Loucy (cell line): ENCODE results near the gene TDP1.

ENCODE experiments used
- H2AFZ ChIP-seq: fragments of 200-600 bp; sonication (generic); 2 replicates; pipeline ENCODE4 v1.6.0; 2016; ENCODE audit warnings: antibody characterized with exemption, mild to moderate bottlenecking, low read length, moderate library complexity
- H3F3A ChIP-seq: fragments of 200-600 bp; 2 replicates; pipeline ENCODE4 v1.6.0; 2016; ENCODE audit warnings: antibody characterized with exemption, low read depth, mild to moderate bottlenecking
- H3K27me3 ChIP-seq: fragments of 200-600 bp; sonication (generic); 2 replicates; pipeline ENCODE4 v1.6.1; 2014; ENCODE audit warnings: low read length, mild to moderate bottlenecking; ENCODE audit not compliant: insufficient read depth, poor library complexity, severe bottlenecking
- H3K36me3 ChIP-seq: fragments of 200-600 bp; sonication (generic); 2 replicates; pipeline ENCODE4 v1.6.1; 2016; ENCODE audit warnings: low read length; ENCODE audit not compliant: insufficient read depth
- H3K4me1 ChIP-seq: fragments of 200-600 bp; sonication (generic); 2 replicates; pipeline ENCODE4 v1.5.1; 2014; ENCODE audit warnings: low read length, mild to moderate bottlenecking; ENCODE audit not compliant: insufficient read depth, poor library complexity, severe bottlenecking
- H3K4me2 ChIP-seq: fragments of 200-600 bp; sonication (generic); 2 replicates; pipeline ENCODE4 v1.6.0; 2014; ENCODE audit warnings: antibody characterized with exemption, low read length, low read depth, mild to moderate bottlenecking; ENCODE audit not compliant: poor library complexity, severe bottlenecking
- H3K4me3 ChIP-seq: fragments of 200-600 bp; sonication (generic); 2 replicates; pipeline ENCODE4 v1.5.1; 2014; ENCODE audit warnings: low read length, mild to moderate bottlenecking, mixed read lengths; ENCODE audit not compliant: poor library complexity, severe bottlenecking
- H3K79me2 ChIP-seq: fragments of 200-600 bp; sonication (generic); 2 replicates; pipeline ENCODE4 v1.6.1; 2014; ENCODE audit warnings: low read length; ENCODE audit not compliant: insufficient read depth
- H3K9ac ChIP-seq: fragments of 200-600 bp; sonication (generic); 2 replicates; pipeline ENCODE4 v1.6.0; 2014; ENCODE audit warnings: mild to moderate bottlenecking, low read depth, low read length, moderate library complexity; ENCODE audit not compliant: poor library complexity, severe bottlenecking
- H3K9me2 ChIP-seq: fragments of 200-600 bp; sonication (generic); replicated peaks from 2 replicates; pipeline ENCODE4 v1.6.1; 2016; ENCODE audit warnings: low read depth, low read length, mixed read lengths
- H3K9me3 ChIP-seq: fragments of 200-600 bp; sonication (generic); 2 replicates; pipeline ENCODE4 v1.6.1; 2014; ENCODE audit warnings: mild to moderate bottlenecking, antibody characterized with exemption, low read length, low read depth; ENCODE audit not compliant: insufficient read depth
- H4K20me1 ChIP-seq: fragments of 200-600 bp; sonication (generic); 2 replicates; pipeline ENCODE4 v1.6.0; 2014; ENCODE audit warnings: antibody characterized with exemption, low read length, mild to moderate bottlenecking; ENCODE audit not compliant: insufficient read depth, poor library complexity, severe bottlenecking
- EZH2phosphoT487 ChIP-seq: fragments of 200-600 bp; IDR thresholded peaks from 2 replicates; pipeline ENCODE4 v1.6.1; 2018; ENCODE audit warnings: antibody characterized with exemption, mild to moderate bottlenecking, moderate library complexity, borderline replicate concordance
- TF ChIP-seq, protein P1 (sequence below): fragments of 200-600 bp; sonication (generic); conservative IDR thresholded peaks from 2 replicates; pipeline ENCODE4 v1.5.1; 2014; ENCODE audit warnings: mild to moderate bottlenecking, antibody characterized with exemption, low read length

TDP1 gene

DNA sequence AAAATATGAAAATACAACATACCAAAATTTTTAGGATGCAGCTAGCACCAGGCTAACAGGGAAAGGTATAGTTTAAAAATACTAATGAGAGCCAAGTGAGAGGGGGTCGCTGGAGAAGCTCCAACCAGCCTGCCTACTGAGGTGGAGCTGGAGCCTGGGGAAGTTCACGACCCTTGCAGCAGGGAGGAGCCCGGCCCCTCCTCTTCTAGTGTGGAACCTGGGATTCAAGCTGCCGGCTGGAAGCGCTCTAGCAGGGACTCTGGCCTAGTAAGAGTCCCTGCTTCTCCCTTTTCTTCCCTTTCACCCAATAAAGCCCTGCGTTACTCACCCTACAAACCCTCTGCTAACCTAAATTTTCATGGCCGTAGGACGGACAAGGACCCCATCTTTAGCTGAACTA lies 101.1 kb downstream of the TDP1 start:
- Histone ChIP-seq H3K4me3 (no peak overlapping the region), H3K4me1 (no peaks in the 10 kb centered on the region), H3K9me2 (no peaks in the 10 kb centered on the region), H3F3A (no peaks in the 10 kb centered on the region), H3K36me3 (no peaks in the 10 kb centered on the region), H2AFZ (no peak overlapping the region), H3K9ac (no peak overlapping the region), H4K20me1 (no peaks in the 10 kb centered on the region), H3K4me2 (no peak overlapping the region), H3K79me2 (no peaks in the 10 kb centered on the region), H3K27me3 (no peaks in the 10 kb centered on the region), H3K9me3 (no peaks in the 10 kb centered on the region)
- TF ChIP-seq, protein P1, sequence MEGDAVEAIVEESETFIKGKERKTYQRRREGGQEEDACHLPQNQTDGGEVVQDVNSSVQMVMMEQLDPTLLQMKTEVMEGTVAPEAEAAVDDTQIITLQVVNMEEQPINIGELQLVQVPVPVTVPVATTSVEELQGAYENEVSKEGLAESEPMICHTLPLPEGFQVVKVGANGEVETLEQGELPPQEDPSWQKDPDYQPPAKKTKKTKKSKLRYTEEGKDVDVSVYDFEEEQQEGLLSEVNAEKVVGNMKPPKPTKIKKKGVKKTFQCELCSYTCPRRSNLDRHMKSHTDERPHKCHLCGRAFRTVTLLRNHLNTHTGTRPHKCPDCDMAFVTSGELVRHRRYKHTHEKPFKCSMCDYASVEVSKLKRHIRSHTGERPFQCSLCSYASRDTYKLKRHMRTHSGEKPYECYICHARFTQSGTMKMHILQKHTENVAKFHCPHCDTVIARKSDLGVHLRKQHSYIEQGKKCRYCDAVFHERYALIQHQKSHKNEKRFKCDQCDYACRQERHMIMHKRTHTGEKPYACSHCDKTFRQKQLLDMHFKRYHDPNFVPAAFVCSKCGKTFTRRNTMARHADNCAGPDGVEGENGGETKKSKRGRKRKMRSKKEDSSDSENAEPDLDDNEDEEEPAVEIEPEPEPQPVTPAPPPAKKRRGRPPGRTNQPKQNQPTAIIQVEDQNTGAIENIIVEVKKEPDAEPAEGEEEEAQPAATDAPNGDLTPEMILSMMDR, result no peak
- no peak for TF ChIP-seq EZH2phosphoT487

DNA sequence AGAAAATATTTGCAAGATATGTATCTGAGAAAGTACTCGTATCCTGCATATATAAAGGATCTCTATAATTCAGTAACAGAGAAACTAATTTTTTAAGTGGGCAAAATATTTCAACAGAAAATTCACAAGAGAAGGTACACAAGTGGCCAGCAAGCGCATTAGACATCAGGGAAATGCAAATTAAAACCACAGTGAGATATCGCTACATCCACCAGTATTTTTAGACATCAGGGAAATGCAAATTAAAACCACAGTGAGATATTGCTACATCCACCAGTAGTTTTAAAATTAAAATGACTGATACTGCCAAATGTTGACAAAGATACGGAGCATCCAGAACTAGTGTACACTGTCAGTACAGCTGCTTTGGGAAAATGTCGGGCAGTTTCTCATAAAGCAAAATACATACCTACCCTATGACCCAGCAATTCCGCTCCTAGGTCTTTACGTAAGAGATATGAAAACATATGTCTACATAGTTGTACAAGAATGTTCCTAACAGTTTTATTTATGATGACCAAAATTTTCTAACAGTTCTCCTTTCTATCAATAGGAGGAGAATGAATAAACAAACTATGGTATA lies 103.2 kb downstream of the TDP1 start:
- no peak overlapping the region for H2AFZ ChIP-seq
- H3F3A ChIP-seq, result no peaks in the 10 kb centered on the region
- no peaks in the 10 kb centered on the region for H3K27me3 ChIP-seq
- H3K4me3 ChIP-seq, result no peak overlapping the region
- no peaks in the 10 kb centered on the region for H3K9me2 ChIP-seq
- H4K20me1 ChIP-seq, result no peaks in the 10 kb centered on the region
- H3K36me3 ChIP-seq, result no peaks in the 10 kb centered on the region
- H3K4me2 ChIP-seq, result no peak overlapping the region
- H3K4me1 ChIP-seq, result no peaks in the 10 kb centered on the region
- TF ChIP-seq, protein P1, result no peak
- TF ChIP-seq EZH2phosphoT487, result no peak
- H3K79me2 ChIP-seq, result no peaks in the 10 kb centered on the region
- no peak overlapping the region for H3K9ac ChIP-seq
- no peaks in the 10 kb centered on the region for H3K9me3 ChIP-seq

DNA sequence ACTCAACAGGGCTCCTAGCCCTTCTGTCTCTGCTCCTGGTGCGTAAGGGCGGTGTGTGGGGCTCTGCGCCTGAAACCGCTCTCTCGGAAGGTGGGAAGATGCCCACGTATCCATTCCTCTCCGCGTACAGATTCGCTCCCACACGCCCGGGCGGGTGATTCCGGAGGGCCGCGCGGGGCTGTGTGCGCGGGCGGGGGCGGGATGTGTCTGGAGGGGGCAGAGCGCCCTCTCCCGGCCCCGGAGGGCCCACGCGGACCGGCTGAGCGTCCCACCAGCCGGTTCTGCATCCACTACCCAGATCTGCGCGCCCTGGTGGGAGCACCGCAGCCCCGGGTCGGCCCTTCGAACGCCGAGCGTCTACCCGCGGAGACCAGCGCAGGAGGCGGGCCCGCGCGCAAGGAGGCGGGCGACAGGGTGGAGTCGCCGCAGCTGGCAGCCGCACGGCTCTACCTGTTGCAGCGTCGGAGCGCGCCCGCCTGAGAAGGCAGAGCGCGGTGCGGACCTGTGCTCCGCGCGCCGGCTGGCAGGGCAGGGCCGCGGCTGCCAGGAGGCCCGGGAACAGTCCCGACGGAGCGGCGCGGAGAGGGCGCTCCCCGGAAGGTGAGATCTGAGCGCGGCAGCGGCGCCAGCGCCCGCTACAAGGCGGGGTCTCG lies 104.7 kb downstream of the TDP1 start:
- no peak overlapping the region for H3K4me3 ChIP-seq
- H3K27me3 ChIP-seq, result no peaks in the 10 kb centered on the region
- no peak overlapping the region for H3K4me2 ChIP-seq
- H3K79me2 ChIP-seq, result no peaks in the 10 kb centered on the region
- no peaks in the 10 kb centered on the region for H3K4me1 ChIP-seq
- H4K20me1 ChIP-seq, result no peaks in the 10 kb centered on the region
- no peaks in the 10 kb centered on the region for H3K9me2 ChIP-seq
- no peak overlapping the region for H2AFZ ChIP-seq
- no peaks in the 10 kb centered on the region for H3K9me3 ChIP-seq
- no peak for TF ChIP-seq EZH2phosphoT487
- TF ChIP-seq, protein P1, result no peak
- no peaks in the 10 kb centered on the region for H3F3A ChIP-seq
- no peak overlapping the region for H3K9ac ChIP-seq
- no peaks in the 10 kb centered on the region for H3K36me3 ChIP-seq
